Prostate gland (tissue), 2 donors: ENCODE measurements around the gene AOPEP. TPM values are rescaled to one million over a fixed set of nuclear protein-coding genes. Genes with fewer than 3 reads are reported as not detected.

Experiments
- DNase-seq: peaks from one replicate; pipeline ENCODE4 v3.0.0-alpha.2; 2019; ENCODE audit warnings: low spot score
- H3K27ac ChIP-seq, 2 donors: fragments of 200-600 bp; sonication (generic); 2 replicates each; pipeline ENCODE4 v1.5.1; 2017 to 2019
- H3K27me3 ChIP-seq: fragments of 200-600 bp; sonication (generic); replicated peaks from 2 replicates; pipeline ENCODE4 v1.5.1; 2019; ENCODE audit not compliant: insufficient read depth
- H3K36me3 ChIP-seq, 2 donors: fragments of 200-600 bp; sonication (generic); 1 replicate in 1 of 2; 2 replicates in 1 of 2; pipeline versions ENCODE4 v1.5.1 to v1.8.1; 2017 to 2019
- H3K4me1 ChIP-seq: fragments of 200-600 bp; sonication (generic); replicated peaks from 2 replicates; pipeline ENCODE4 v1.5.1; 2019
- H3K4me3 ChIP-seq, 2 donors: fragments of 200-600 bp; sonication (generic); 2 replicates each; pipeline ENCODE4 v1.5.1; 2017 to 2019
- H3K9me3 ChIP-seq: fragments of 200-600 bp; sonication (generic); 2 replicates; pipeline ENCODE4 v1.5.1; 2017
- CTCF ChIP-seq, 4 experiments: fragments of 200-600 bp in 2 of 4; fragments of 450-650 bp in 2 of 4; sonication (generic) in 2 of 4; IDR thresholded peaks; 1 replicate in 3 of 4; 2 replicates in 1 of 4; pipeline ENCODE4 v1.5.1; 2016 to 2019; ENCODE audit warnings: antibody characterized with exemption in 4 of 4, mild to moderate bottlenecking in 2 of 4, moderate library complexity in 2 of 4
- POLR2A ChIP-seq: fragments of 450-650 bp; IDR thresholded peaks from one replicate; pipeline ENCODE4 v1.6.1; 2016; ENCODE audit warnings: antibody characterized with exemption, mild to moderate bottlenecking
- POLR2AphosphoS5 ChIP-seq: sonication (generic); formaldehyde crosslinking; IDR thresholded peaks from one replicate; pipeline ENCODE4 v1.6.1; 2017; ENCODE audit warnings: antibody characterized with exemption
- WGBS: methylation state at CpG from one replicate; pipeline ENCODE4 v1.1.5; 2018; 5-methylcytosine and 5-hydroxymethylcytosine counted together
- intact Hi-C: fragments of 100-400 bp; cut with DNase I; formaldehyde crosslinking; loops from one replicate; pipeline ENCODE4 v1.14.2; 2022
- total RNA-seq, 2 donors: library from RNA; depleted of rRNA; stranded (reverse); fragments of >200 nt; gene quantifications; one replicate each; pipeline ENCODE4 v1.1.0, GENCODE V29; 2016

AOPEP gene
- total RNA-seq, 2 donors from 2014 or later, result 107 to 188 TPM

GRCh38 chr9:95127249-95128176, 401.0 kb downstream of the AOPEP start:
- Histone ChIP-seq H3K27ac (peak overlapping the region; percentile 64), H3K36me3 (no peaks in the 10 kb centered on the region)
- 9% methylated on average over 35 of the region's 35 CpGs for WGBS

GRCh38 chr9:95128177-95128524, 401.7 kb downstream of the AOPEP start:
- Histone ChIP-seq H3K27ac (peak overlapping the region; percentile 1 to 64), H3K4me1 (peaks cover 13% of the 10 kb centered on the region), H3K9me3 (no peaks in the 10 kb centered on the region), H3K36me3 (no peaks in the 10 kb centered on the region), H3K27me3 (no peaks in the 10 kb centered on the region), H3K4me3 (no peak overlapping the region)
- intact Hi-C loops, result loop anchor here (5.0 to 10.0 kb wide), 3 partner anchors 83 to 346 kb away; no protein-coding TSS in a partner anchor
- no peak for DNase-seq
- TF ChIP-seq POLR2AphosphoS5, result no peak
- WGBS, result 47% methylated on average over 4 of the region's 4 CpGs

More at GRCh38 chr9:95127249-95128176, 401.0 kb downstream of the AOPEP start:
- TF ChIP-seq POLR2A, result no peak
- peak; percentile 57 for TF ChIP-seq POLR2AphosphoS5
- peak; percentile 92 to 98 (median 96) for TF ChIP-seq CTCF (IDR thresholded peaks at IDR 0.05)
- DNase-seq, result peak; percentile 88
- Histone ChIP-seq H3K27me3 (no peaks in the 10 kb centered on the region), H3K4me3 (peak overlapping the region; percentile 15 to 21), H3K9me3 (no peaks in the 10 kb centered on the region), H3K4me1 (peaks cover 13% of the 10 kb centered on the region)
- intact Hi-C loops, result loop anchor here (5.0 to 10.0 kb wide), 3 partner anchors 83 to 345 kb away; no protein-coding TSS in a partner anchor

GRCh38 chr9:95129476-95130291, 403.2 kb downstream of the AOPEP start:
- WGBS, result 57% methylated on average over 8 of the region's 8 CpGs
- Histone ChIP-seq H3K36me3 (no peaks in the 10 kb centered on the region), H3K27me3 (no peaks in the 10 kb centered on the region), H3K9me3 (no peaks in the 10 kb centered on the region), H3K4me3 (no peak overlapping the region), H3K27ac (peak overlapping the region; percentile 30 to 35), H3K4me1 (peaks cover 10% of the 10 kb centered on the region)
- no peak for TF ChIP-seq POLR2A
- TF ChIP-seq POLR2AphosphoS5, result peak; percentile 6
- intact Hi-C loops, result loop anchor here (2.0 to 10.0 kb wide), 5 partner anchors 38 to 449 kb away; no protein-coding TSS in a partner anchor
- no peak for DNase-seq

- Histone ChIP-seq H3K4me3 (no peak overlapping the region), H3K27me3 (no peaks in the 10 kb centered on the region), H3K27ac (peak overlapping the region; percentile 30 to 35), H3K9me3 (no peaks in the 10 kb centered on the region), H3K36me3 (no peaks in the 10 kb centered on the region), H3K4me1 (peaks cover 4% of the 10 kb centered on the region)
- DNase-seq, result no peak
- WGBS, result 25% methylated on average over 5 of the region's 5 CpGs
- TF ChIP-seq POLR2AphosphoS5 (no peak), POLR2A (no peak), CTCF (IDR thresholded peaks at IDR 0.05) (no peak)
- intact Hi-C loops, result loop anchor here (2.0 to 5.0 kb wide), 2 partner anchors 37 to 450 kb away; no protein-coding TSS in a partner anchor
Observed at GRCh38 chr9:95130484-95130883, 404.0 kb downstream of the AOPEP start.

GRCh38 chr9:95131023-95131943, 404.8 kb downstream of the AOPEP start:
- WGBS, result 18% methylated on average over 7 of the region's 7 CpGs
- no peaks in the 10 kb centered on the region for H3K4me1 ChIP-seq

More at GRCh38 chr9:95131023-95131943, 404.8 kb downstream of the AOPEP start:
- H3K4me3 ChIP-seq, result no peak overlapping the region
- peak overlapping the region; percentile 41 to 43 for H3K27ac ChIP-seq
- peak; percentile 63 for DNase-seq
- intact Hi-C loops, result loop anchor here (2.0 to 5.0 kb wide), 2 partner anchors 36 to 450 kb away; no protein-coding TSS in a partner anchor
- no peaks in the 10 kb centered on the region for H3K27me3 ChIP-seq
- no peaks in the 10 kb centered on the region for H3K9me3 ChIP-seq
- no peak for TF ChIP-seq POLR2A
- peak; percentile 16 for TF ChIP-seq POLR2AphosphoS5
- peak; percentile 32 to 78 (median 68) for TF ChIP-seq CTCF (IDR thresholded peaks at IDR 0.05)
- H3K36me3 ChIP-seq, result no peaks in the 10 kb centered on the region
